Panc1 (cell line): ENCODE data around the gene RAB3IL1. TPM values are rescaled to one million over a fixed set of nuclear protein-coding genes. Genes with fewer than 3 reads are reported as not detected.
A peak's percentile ranks its signal among the peaks of the same experiment; 100 is the strongest.

ENCODE experiments used
- ATAC-seq: fragments of 200-7000 bp; cut with Tn5 transposase; 2 replicates; pipeline ENCODE4 v1.9.1; 2020; ENCODE audit warnings: mild to moderate bottlenecking, moderate library complexity
- BruUV-seq: library from RNA; stranded (reverse); fragments of 400-500 nt; replicated peaks from 2 replicates; lab custom pipeline; 2021; lab: Mats Ljungman, UMichigan
- CTCF ChIA-PET: fragments of 300-600 bp; sonication (Branson Sonifier 250); formaldehyde crosslinking; loops from one replicate; lab custom pipeline; 2022; ENCODE audit warnings: antibody characterized with exemption; lab: Charles Lee
- POLR2A ChIA-PET: fragments of 300-600 bp; sonication (Branson Sonifier 250); formaldehyde crosslinking; loops from one replicate; lab custom pipeline; 2022; ENCODE audit warnings: antibody characterized with exemption; lab: Charles Lee
- DNase-seq: peaks from one replicate; pipeline ENCODE4 v3.0.0-alpha.2; 2010; ENCODE audit warnings: low read depth, low spot score
- H3K27ac ChIP-seq: 2 replicates; pipeline ENCODE4 v1.5.1; 2011; ENCODE audit warnings: mild to moderate bottlenecking, low read length, inconsistent platforms
- H3K27me3 ChIP-seq: fragments of 200-500 bp; sonication (Bioruptor generic); 2 replicates; pipeline ENCODE4 v1.6.0; 2014; ENCODE audit warnings: low read length, inconsistent platforms; ENCODE audit not compliant: control insufficient read depth, insufficient read depth
- H3K36me3 ChIP-seq: fragments of 200-500 bp; sonication (Bioruptor generic); 2 replicates; pipeline ENCODE4 v1.5.1; 2014; ENCODE audit warnings: inconsistent platforms, mild to moderate bottlenecking, low read length, moderate library complexity; ENCODE audit not compliant: control insufficient read depth, insufficient read depth
- H3K4me1 ChIP-seq: 2 replicates; pipeline ENCODE4 v1.5.1; 2011; ENCODE audit warnings: inconsistent platforms, mild to moderate bottlenecking, low read length, moderate library complexity; ENCODE audit not compliant: control insufficient read depth, insufficient read depth
- H3K4me3 ChIP-seq, 2 experiments: 2 replicates each; pipeline ENCODE4 v1.5.1; 2011 to 2012; ENCODE audit warnings: low read depth in 2 of 2, low read length in 2 of 2, mild to moderate bottlenecking in 2 of 2, inconsistent platforms in 1 of 2, moderate library complexity in 1 of 2
- H3K9me3 ChIP-seq: fragments of 200-500 bp; sonication (Bioruptor generic); 2 replicates; pipeline ENCODE4 v1.5.1; 2014; ENCODE audit warnings: low read depth, mild to moderate bottlenecking, inconsistent platforms, low read length, moderate library complexity; ENCODE audit not compliant: control insufficient read depth, insufficient read depth
- POLR2AphosphoS5 ChIP-seq: IDR thresholded peaks from 2 replicates; pipeline ENCODE4 v1.6.1; 2012; ENCODE audit warnings: mild to moderate bottlenecking, low read depth, low read length, moderate library complexity
- SIN3A ChIP-seq: IDR thresholded peaks from 2 replicates; pipeline ENCODE4 v1.6.1; 2012; ENCODE audit warnings: low read depth, mild to moderate bottlenecking, low read length, moderate library complexity, borderline replicate concordance; ENCODE audit not compliant: insufficient read depth
- TCF7L2 ChIP-seq: IDR thresholded peaks from 2 replicates; pipeline ENCODE4 v1.6.1; 2011; ENCODE audit warnings: mild to moderate bottlenecking, low read depth, low read length, inconsistent platforms
- in situ Hi-C: cut with HindIII; loops from 2 replicates; pipeline ENCODE4 v1.10.0; 2016; ENCODE audit warnings: low sequenced_read_pairs, low pct_unique_long_range_greater_than_20kb
- intact Hi-C: fragments of 100-400 bp; cut with micrococcal nuclease; formaldehyde crosslinking; loops from one replicate; pipeline ENCODE4 v1.10.0; 2022; ENCODE audit not compliant: unreplicated experiment
- total RNA-seq: library from RNA; stranded (reverse); gene quantifications from one replicate; pipeline ENCODE4 v1.2.1, GENCODE V29; 2021; ENCODE audit not compliant: unreplicated experiment
- TF ChIP-seq, protein P1 (sequence below), 2 experiments: IDR thresholded peaks; 2 replicates each; pipeline ENCODE4 v1.6.1; 2011 to 2012; ENCODE audit warnings: low read depth in 2 of 2, control low read depth in 1 of 2, low read length in 1 of 2, mild to moderate bottlenecking in 1 of 2, moderate library complexity in 1 of 2; ENCODE audit not compliant: insufficient read depth in 1 of 2
- TF ChIP-seq, protein P2 (sequence below): fragments of 450-650 bp; IDR thresholded peaks from 2 replicates; pipeline ENCODE4 v1.5.1; 2017; ENCODE audit warnings: mild to moderate bottlenecking

The RAB3IL1 gene
- total RNA-seq, 1 experiment from 2014 or later = 8.9 TPM

DNA sequence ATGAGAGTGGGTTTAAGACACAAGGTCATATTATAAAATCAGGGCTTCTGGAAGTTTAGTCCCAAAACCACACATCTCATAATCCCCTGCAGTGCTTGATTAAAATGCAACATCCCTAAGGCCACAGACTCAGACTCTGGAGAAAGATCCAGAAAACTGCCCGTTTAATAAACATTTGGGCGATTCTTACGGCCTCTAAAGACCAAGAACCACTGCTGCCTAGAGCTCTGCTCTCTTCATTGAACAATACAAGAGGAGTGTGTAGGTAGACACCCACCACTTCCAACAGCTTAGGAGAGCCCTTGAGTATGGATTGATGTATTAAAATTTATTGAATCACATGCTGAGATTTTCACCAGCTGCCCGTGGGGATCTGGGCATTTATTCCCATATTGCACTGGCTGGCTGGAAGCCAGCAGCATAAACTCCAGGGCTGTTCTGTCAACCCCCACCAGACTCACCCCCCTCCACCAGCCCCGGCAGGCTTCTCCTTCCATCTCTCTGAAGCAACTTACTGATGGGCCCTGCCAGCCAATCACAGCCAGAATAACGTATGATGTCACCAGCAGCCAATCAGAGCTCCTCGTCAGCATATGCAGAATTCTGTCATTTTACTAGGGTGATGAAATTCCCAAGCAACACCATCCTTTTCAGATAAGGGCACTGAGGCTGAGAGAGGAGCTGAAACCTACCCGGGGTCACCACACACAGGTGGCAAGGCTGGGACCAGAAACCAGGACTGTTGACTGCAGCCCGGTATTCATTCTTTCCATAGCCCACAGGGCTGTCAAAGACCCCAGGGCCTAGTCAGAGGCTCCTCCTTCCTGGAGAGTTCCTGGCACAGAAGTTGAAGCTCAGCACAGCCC is 32.0 kb upstream of the RAB3IL1 start:
- no peaks in the 10 kb centered on the region for H3K36me3 ChIP-seq
- no peaks in the 10 kb centered on the region for H3K27me3 ChIP-seq
- TF ChIP-seq, protein P1, sequence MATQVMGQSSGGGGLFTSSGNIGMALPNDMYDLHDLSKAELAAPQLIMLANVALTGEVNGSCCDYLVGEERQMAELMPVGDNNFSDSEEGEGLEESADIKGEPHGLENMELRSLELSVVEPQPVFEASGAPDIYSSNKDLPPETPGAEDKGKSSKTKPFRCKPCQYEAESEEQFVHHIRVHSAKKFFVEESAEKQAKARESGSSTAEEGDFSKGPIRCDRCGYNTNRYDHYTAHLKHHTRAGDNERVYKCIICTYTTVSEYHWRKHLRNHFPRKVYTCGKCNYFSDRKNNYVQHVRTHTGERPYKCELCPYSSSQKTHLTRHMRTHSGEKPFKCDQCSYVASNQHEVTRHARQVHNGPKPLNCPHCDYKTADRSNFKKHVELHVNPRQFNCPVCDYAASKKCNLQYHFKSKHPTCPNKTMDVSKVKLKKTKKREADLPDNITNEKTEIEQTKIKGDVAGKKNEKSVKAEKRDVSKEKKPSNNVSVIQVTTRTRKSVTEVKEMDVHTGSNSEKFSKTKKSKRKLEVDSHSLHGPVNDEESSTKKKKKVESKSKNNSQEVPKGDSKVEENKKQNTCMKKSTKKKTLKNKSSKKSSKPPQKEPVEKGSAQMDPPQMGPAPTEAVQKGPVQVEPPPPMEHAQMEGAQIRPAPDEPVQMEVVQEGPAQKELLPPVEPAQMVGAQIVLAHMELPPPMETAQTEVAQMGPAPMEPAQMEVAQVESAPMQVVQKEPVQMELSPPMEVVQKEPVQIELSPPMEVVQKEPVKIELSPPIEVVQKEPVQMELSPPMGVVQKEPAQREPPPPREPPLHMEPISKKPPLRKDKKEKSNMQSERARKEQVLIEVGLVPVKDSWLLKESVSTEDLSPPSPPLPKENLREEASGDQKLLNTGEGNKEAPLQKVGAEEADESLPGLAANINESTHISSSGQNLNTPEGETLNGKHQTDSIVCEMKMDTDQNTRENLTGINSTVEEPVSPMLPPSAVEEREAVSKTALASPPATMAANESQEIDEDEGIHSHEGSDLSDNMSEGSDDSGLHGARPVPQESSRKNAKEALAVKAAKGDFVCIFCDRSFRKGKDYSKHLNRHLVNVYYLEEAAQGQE (IDR thresholded peaks at IDR 0.05; ENCODE audit: insufficient read depth in 1 of 2, low read depth in 2 of 2, low read length in 1 of 2) = no peak
- TF ChIP-seq SIN3A (no peak), TCF7L2 (no peak), POLR2AphosphoS5 (no peak)
- TF ChIP-seq, protein P2, sequence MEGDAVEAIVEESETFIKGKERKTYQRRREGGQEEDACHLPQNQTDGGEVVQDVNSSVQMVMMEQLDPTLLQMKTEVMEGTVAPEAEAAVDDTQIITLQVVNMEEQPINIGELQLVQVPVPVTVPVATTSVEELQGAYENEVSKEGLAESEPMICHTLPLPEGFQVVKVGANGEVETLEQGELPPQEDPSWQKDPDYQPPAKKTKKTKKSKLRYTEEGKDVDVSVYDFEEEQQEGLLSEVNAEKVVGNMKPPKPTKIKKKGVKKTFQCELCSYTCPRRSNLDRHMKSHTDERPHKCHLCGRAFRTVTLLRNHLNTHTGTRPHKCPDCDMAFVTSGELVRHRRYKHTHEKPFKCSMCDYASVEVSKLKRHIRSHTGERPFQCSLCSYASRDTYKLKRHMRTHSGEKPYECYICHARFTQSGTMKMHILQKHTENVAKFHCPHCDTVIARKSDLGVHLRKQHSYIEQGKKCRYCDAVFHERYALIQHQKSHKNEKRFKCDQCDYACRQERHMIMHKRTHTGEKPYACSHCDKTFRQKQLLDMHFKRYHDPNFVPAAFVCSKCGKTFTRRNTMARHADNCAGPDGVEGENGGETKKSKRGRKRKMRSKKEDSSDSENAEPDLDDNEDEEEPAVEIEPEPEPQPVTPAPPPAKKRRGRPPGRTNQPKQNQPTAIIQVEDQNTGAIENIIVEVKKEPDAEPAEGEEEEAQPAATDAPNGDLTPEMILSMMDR = no peak
- DNase-seq (no peak), ATAC-seq (no peak)
- CTCF ChIA-PET = interaction anchor here (0.7 to 5.2 kb wide), 5 partner anchors 12 to 132 kb away, joined by 4 to 49 read pairs (median 13); no protein-coding TSS in a partner anchor
- no peak overlapping the region for H3K4me3 ChIP-seq
- in situ Hi-C loops (no loop called here), intact Hi-C loops (loop anchor here (5.0 kb wide), 2 partner anchors 37 to 133 kb away; no protein-coding TSS in a partner anchor)
- peak overlapping the region; percentile 58; the same call in 1 of the 2 replicates for H3K27ac ChIP-seq
- POLR2A ChIA-PET = interaction anchor here (0.6 kb wide), 1 partner anchor 114 kb away, joined by 14 read pairs; no protein-coding TSS in a partner anchor
- 0 out of 2 replicates have a peak, but pooled peaks cover 4% of the 10 kb centered on the region for H3K4me1 ChIP-seq
- no peaks in the 10 kb centered on the region for H3K9me3 ChIP-seq
- BruUV-seq = no TSS peak

DNA sequence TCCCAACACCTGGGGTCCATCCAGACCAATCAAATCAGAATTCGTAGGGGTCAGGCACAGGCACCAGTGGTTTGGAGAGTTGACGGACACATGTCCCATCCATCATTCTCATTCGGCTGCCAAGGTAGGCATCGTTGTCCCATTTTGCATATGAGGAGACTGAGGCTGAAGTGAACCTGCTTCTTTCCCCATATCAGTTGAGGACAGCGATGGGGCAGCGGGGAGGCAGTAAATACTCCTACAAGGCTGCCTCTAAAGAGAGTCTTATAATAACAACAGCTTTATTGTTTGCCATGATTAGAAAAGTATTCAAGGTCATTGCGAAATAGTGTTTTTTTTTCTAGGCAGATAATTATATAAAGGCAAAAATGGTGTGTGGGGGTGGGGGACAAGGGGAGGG is 31.1 kb upstream of the RAB3IL1 start:
- Histone ChIP-seq H3K27me3 (no peaks in the 10 kb centered on the region; the same call in 1 of the 2 replicates), H3K4me1 (0 out of 2 replicates have a peak, but pooled peaks cover 4% of the 10 kb centered on the region), H3K4me3 (no peak overlapping the region), H3K36me3 (no peaks in the 10 kb centered on the region), H3K9me3 (no peaks in the 10 kb centered on the region), H3K27ac (no peak overlapping the region)
- intact Hi-C loops = loop anchor here (5.0 kb wide), 2 partner anchors 36 to 134 kb away; no protein-coding TSS in a partner anchor
- no TSS peak for BruUV-seq
- DNase-seq = no peak
- ChIA-PET POLR2A (no interaction called here), CTCF (interaction anchor here (0.6 to 5.2 kb wide), 9 partner anchors 13 to 229 kb away, joined by 3 to 49 read pairs (median 6); no protein-coding TSS in a partner anchor)
- in situ Hi-C loops = no loop called here
- ATAC-seq = no peak
- TF ChIP-seq, protein P2 = no peak
- TF ChIP-seq POLR2AphosphoS5 (no peak), TCF7L2 (no peak)
- TF ChIP-seq, protein P1 (IDR thresholded peaks at IDR 0.05; ENCODE audit: insufficient read depth in 1 of 2, low read depth in 2 of 2, low read length in 1 of 2) = no peak
